Psoas muscle (tissue), 8 donors: ENCODE results near the gene AKAP6. TPM values are rescaled to one million over a fixed set of nuclear protein-coding genes. Genes with fewer than 3 reads are reported as not detected.

Source experiments
- ATAC-seq, 4 donors: fragments of 200-7000 bp; cut with Tn5 transposase; one replicate each; pipeline ENCODE4 v1.9.1; 2020; ENCODE audit warnings: moderate library complexity in 3 of 4, mild to moderate bottlenecking in 2 of 4
- DNase-seq, 2 donors: peaks; one replicate each; pipeline ENCODE4 v3.0.0-alpha.2; 2020
- H3K27ac ChIP-seq: fragments of 200-600 bp; one replicate; pipeline ENCODE4 v1.8.0; 2022
- H3K27me3 ChIP-seq, 3 donors: fragments of 200-600 bp in 1 of 3; one replicate each; pipeline versions ENCODE4 v1.6.1 to v1.8.0; 2013 to 2022; ENCODE audit warnings: low read length in 2 of 3, mild to moderate bottlenecking in 2 of 3, moderate library complexity in 1 of 3; ENCODE audit not compliant: insufficient read depth in 3 of 3
- H3K36me3 ChIP-seq, 2 donors: fragments of 200-600 bp in 1 of 2; one replicate each; pipeline versions ENCODE4 v1.6.1 to v1.8.0; 2013 to 2022; ENCODE audit warnings: low read depth in 1 of 2, mild to moderate bottlenecking in 1 of 2, moderate library complexity in 1 of 2; ENCODE audit not compliant: insufficient read depth in 1 of 2
- H3K4me1 ChIP-seq: fragments of 200-600 bp; one replicate; pipeline ENCODE4 v1.8.0; 2022
- H3K4me3 ChIP-seq: fragments of 200-600 bp; one replicate; pipeline ENCODE4 v1.8.0; 2022; ENCODE audit warnings: mild to moderate bottlenecking
- H3K9me3 ChIP-seq: fragments of 200-600 bp; one replicate; pipeline ENCODE4 v1.8.0; 2022
- CTCF ChIP-seq: fragments of 200-600 bp; IDR thresholded peaks from one replicate; pipeline ENCODE4 v1.8.0; 2022; ENCODE audit warnings: antibody characterized with exemption
- WGBS, 3 donors: extraction: QIAGEN DNeasy Blood & Tissue Kit; methylation state at CpG; one replicate each; pipeline versions ENCODE4 v1.1.6 to v1.1.7; 2013; 5-methylcytosine and 5-hydroxymethylcytosine counted together
- intact Hi-C, 2 donors: fragments of 100-400 bp; cut with DNase I; formaldehyde crosslinking; loops; one replicate each; pipeline versions ENCODE4 v1.11.0 to v1.14.2; 2022
- polyA plus RNA-seq, 3 donors: library from polyadenylated mRNA; stranded (reverse); fragments of 200-250 nt; gene quantifications; one replicate each; pipeline ENCODE4 v1.2.3, GENCODE V29; 2013
- total RNA-seq, 4 donors: library from RNA; stranded (reverse); fragmentation: NEBNext Ultra II Directional in 2 of 4; extraction: Animal tissue kit (Norgen Biotek cat#: 25700) in 2 of 4; gene quantifications; one replicate each; pipeline versions ENCODE4 v1.2.1 to v1.2.4, GENCODE V29; 2021 to 2023
- donor health status: healthy with polysubstance abuse.
- donor health status: DM: no; HTN: no; CAD: no; lungs with moderate emphysema.
- donor health status: Bipolar disorder and iron deficiency.
- donor health status: healthy.
- donor health status: DM: yes; HTN: yes; CAD: no.
- donor health status: DM: no; HTN: no; CAD: no.
- donor health status: DM: no; HTN: no; CAD: no.
- donor health status: DM: yes; HTN: yes; CAD: no.

Gene AKAP6
- total and polyA plus RNA-seq, 7 donors: 9.1 to 173 (median 113) TPM

GRCh38 chr14:32756173-32756572 is 427.1 kb downstream of the AKAP6 start:
- TF ChIP-seq CTCF: no peak
- WGBS, 3 donors: 100% methylated on average over 1 of the region's 1 CpG
- H3K27ac ChIP-seq: no peak overlapping the region
- peaks cover 0 to 25% of the 10 kb centered on the region in 2 donors for H3K36me3 ChIP-seq
- ATAC-seq (peak in 3 of 4 donors; percentile 17 to 37 (median 31)), DNase-seq (no peak)
- peaks cover 10% of the 10 kb centered on the region for H3K9me3 ChIP-seq
- H3K4me1 ChIP-seq: no peaks in the 10 kb centered on the region
- H3K27me3 ChIP-seq: no peaks in the 10 kb centered on the region
- no peak overlapping the region for H3K4me3 ChIP-seq
- intact Hi-C loops: no loop called here

- intact Hi-C loops: no loop called here
- 94 to 100% (median 98%) methylated on average over 3 of the region's 3 CpGs for WGBS, 3 donors
- peaks cover 10% of the 10 kb centered on the region for H3K9me3 ChIP-seq
- no peak overlapping the region for H3K27ac ChIP-seq
- ATAC-seq (peak in 1 of 4 donors; percentile 38), DNase-seq (no peak)
- no peak overlapping the region for H3K4me3 ChIP-seq
- H3K36me3 ChIP-seq: peaks cover 0 to 19% of the 10 kb centered on the region in 2 donors
- no peak for TF ChIP-seq CTCF
- no peaks in the 10 kb centered on the region for H3K4me1 ChIP-seq
- no peaks in the 10 kb centered on the region for H3K27me3 ChIP-seq
Measured at GRCh38 chr14:32756775-32757174, 427.7 kb downstream of the AKAP6 start.

GRCh38 chr14:32757568-32757967 is 428.5 kb downstream of the AKAP6 start:
- intact Hi-C loops: no loop called here
- Histone ChIP-seq H3K4me3 (no peak overlapping the region), H3K36me3 (peaks cover 0 to 12% of the 10 kb centered on the region in 2 donors), H3K9me3 (peaks cover 10% of the 10 kb centered on the region), H3K27me3 (no peaks in the 10 kb centered on the region), H3K27ac (no peak overlapping the region), H3K4me1 (no peaks in the 10 kb centered on the region)
- ATAC-seq (no peak), DNase-seq (no peak)
- 77 to 87% (median 81%) methylated on average over 4 of the region's 4 CpGs for whole genome bisulfite sequencing, 3 donors
- no peak for TF ChIP-seq CTCF

GRCh38 chr14:32761381-32761968 is 432.4 kb downstream of the AKAP6 start:
- H3K27me3 ChIP-seq: no peaks in the 10 kb centered on the region
- TF ChIP-seq CTCF: no peak
- no peak overlapping the region for H3K27ac ChIP-seq
- ATAC-seq: peak in 1 of 4 donors; percentile 55
- WGBS, 3 donors: 65 to 67% (median 66%) methylated on average over 5 of the region's 5 CpGs
- no peaks in the 10 kb centered on the region for H3K9me3 ChIP-seq
- intact Hi-C loops: no loop called here
- H3K4me3 ChIP-seq: no peak overlapping the region
- no peak for DNase-seq
- H3K36me3 ChIP-seq: peaks cover 0 to 12% of the 10 kb centered on the region in 2 donors
- H3K4me1 ChIP-seq: no peaks in the 10 kb centered on the region

GRCh38 chr14:32762886-32763285 is 433.8 kb downstream of the AKAP6 start:
- H3K36me3 ChIP-seq: peaks cover 0 to 9% of the 10 kb centered on the region in 2 donors
- no peak overlapping the region for H3K4me3 ChIP-seq
- 79 to 83% (median 82%) methylated on average over 2 of the region's 2 CpGs for WGBS, 3 donors
- H3K4me1 ChIP-seq: no peaks in the 10 kb centered on the region
- H3K27me3 ChIP-seq: no peaks in the 10 kb centered on the region
- intact Hi-C loops: no loop called here
- ATAC-seq (no peak), DNase-seq (no peak)
- H3K27ac ChIP-seq: no peak overlapping the region
- no peaks in the 10 kb centered on the region for H3K9me3 ChIP-seq
- TF ChIP-seq CTCF: no peak
